PC-9 (cell line): Measurements from ENCODE around the gene ATP11C. TPM values are rescaled to one million over a fixed set of nuclear protein-coding genes. Genes with fewer than 3 reads are reported as not detected.

Experiments
- BruUV-seq: library from RNA; stranded (reverse); fragments of 400-500 nt; replicated peaks from 2 replicates; lab custom pipeline; 2021; lab: Mats Ljungman, UMichigan
- CTCF ChIA-PET: fragments of 300-600 bp; sonication (Branson Sonifier 250); formaldehyde crosslinking; loops from one replicate; lab custom pipeline; 2022; ENCODE audit warnings: antibody characterized with exemption; lab: Charles Lee
- POLR2A ChIA-PET: fragments of 300-600 bp; sonication (Branson Sonifier 250); formaldehyde crosslinking; loops from one replicate; lab custom pipeline; 2022; ENCODE audit warnings: antibody characterized with exemption; ENCODE audit not compliant: unreplicated experiment; lab: Charles Lee
- DNase-seq, 2 experiments: peaks; one replicate each; pipeline versions ENCODE4 v3.0.0 to v3.0.0-alpha.2; 2015 to 2022; ENCODE audit warnings: mixed read lengths in 1 of 2
- H2AFZ ChIP-seq: fragments of 200-600 bp; sonication (generic); 2 replicates; pipeline ENCODE4 v1.8.1; 2017; ENCODE audit warnings: antibody characterized with exemption
- H3F3A ChIP-seq: fragments of 200-600 bp; sonication (generic); 2 replicates; pipeline ENCODE4 v1.8.1; 2017; ENCODE audit warnings: antibody characterized with exemption, mild to moderate bottlenecking, low read depth; ENCODE audit not compliant: insufficient read depth
- H3K27ac ChIP-seq: fragments of 200-600 bp; sonication (generic); 2 replicates; pipeline ENCODE4 v1.6.1; 2016; ENCODE audit warnings: mixed run types
- H3K27me3 ChIP-seq: fragments of 200-600 bp; sonication (generic); 2 replicates; pipeline ENCODE4 v1.6.1; 2016; ENCODE audit warnings: low read depth, mixed run types; ENCODE audit not compliant: insufficient read depth
- H3K36me3 ChIP-seq: fragments of 200-600 bp; sonication (generic); 2 replicates; pipeline ENCODE4 v1.6.1; 2016; ENCODE audit warnings: low read depth, mixed run types
- H3K4me1 ChIP-seq: fragments of 200-600 bp; sonication (generic); replicated peaks from 2 replicates; pipeline ENCODE4 v1.6.1; 2016; ENCODE audit warnings: mixed run types; ENCODE audit not compliant: insufficient read depth
- H3K4me2 ChIP-seq: fragments of 200-600 bp; sonication (generic); 2 replicates; pipeline ENCODE4 v1.6.1; 2017; ENCODE audit warnings: mixed run types
- H3K4me3 ChIP-seq: fragments of 200-600 bp; sonication (generic); 2 replicates; pipeline ENCODE4 v1.6.1; 2016; ENCODE audit warnings: mixed run types
- H3K79me2 ChIP-seq: fragments of 200-600 bp; sonication (generic); 2 replicates; pipeline ENCODE4 v1.6.1; 2017; ENCODE audit warnings: low read depth, mixed run types
- H3K9me2 ChIP-seq: fragments of 200-600 bp; sonication (generic); 2 replicates; pipeline ENCODE4 v1.8.1; 2017; ENCODE audit warnings: mild to moderate bottlenecking; ENCODE audit not compliant: insufficient read depth
- H3K9me3 ChIP-seq: fragments of 200-600 bp; sonication (generic); 2 replicates; pipeline ENCODE4 v1.8.1; 2016; ENCODE audit warnings: low read depth; ENCODE audit not compliant: insufficient read depth
- H4K20me1 ChIP-seq: fragments of 200-600 bp; sonication (generic); 2 replicates; pipeline ENCODE4 v1.8.1; 2017; ENCODE audit not compliant: insufficient read depth
- CTCF ChIP-seq: fragments of 200-600 bp; sonication (generic); conservative IDR thresholded peaks from 2 replicates; pipeline ENCODE4 v1.6.1; 2017; ENCODE audit warnings: mixed run types, antibody characterized with exemption, mild to moderate bottlenecking, moderate library complexity
- EZH2 ChIP-seq: fragments of 200-600 bp; sonication (generic); IDR thresholded peaks from 2 replicates; pipeline ENCODE4 v1.8.0; 2017; ENCODE audit warnings: antibody characterized with exemption, low read depth
- intact Hi-C: fragments of 100-400 bp; cut with micrococcal nuclease; formaldehyde crosslinking; loops from one replicate; pipeline ENCODE4 v1.10.0; 2022; ENCODE audit not compliant: unreplicated experiment
- total RNA-seq: library from RNA; stranded (reverse); gene quantifications from 2 replicates; pipeline ENCODE4 v1.2.3, GENCODE V29; 2021

ATP11C gene
- total RNA-seq, 1 experiment from 2014 or later = 13.0 TPM

DNA sequence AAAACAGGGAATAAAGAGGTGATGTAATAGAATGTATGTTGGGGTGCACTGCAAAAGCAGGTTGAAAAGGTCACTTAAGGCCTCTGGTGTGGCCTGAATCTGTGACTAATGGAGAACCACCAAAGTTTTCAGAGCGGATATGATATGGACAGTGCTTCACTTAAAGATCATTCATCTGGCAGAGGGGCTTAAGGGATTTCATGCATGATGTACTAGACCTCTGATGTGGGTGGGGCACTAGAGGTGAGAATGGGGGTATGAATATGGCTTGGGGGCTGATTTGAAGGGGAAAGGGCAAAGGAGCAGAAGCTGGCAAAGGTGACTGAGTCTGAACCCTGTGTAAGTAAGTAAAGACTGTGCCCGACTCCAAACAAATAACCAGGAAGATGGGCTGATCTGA, 162.5 kb downstream of the ATP11C start:
- no peaks in the 10 kb centered on the region for H3K27me3 ChIP-seq
- BruUV-seq = no TSS peak
- H3K9me2 ChIP-seq = no peaks in the 10 kb centered on the region
- no peak overlapping the region for H3K4me2 ChIP-seq
- no peak for TF ChIP-seq EZH2
- no peak for TF ChIP-seq CTCF
- no peaks in the 10 kb centered on the region for H3F3A ChIP-seq
- CTCF ChIA-PET = no interaction called here
- no peak overlapping the region for H2AFZ ChIP-seq
- no peaks in the 10 kb centered on the region for H4K20me1 ChIP-seq
- H3K4me1 ChIP-seq = no peaks in the 10 kb centered on the region
- no peaks in the 10 kb centered on the region for H3K9me3 ChIP-seq
- no peak overlapping the region for H3K27ac ChIP-seq
- no peaks in the 10 kb centered on the region for H3K79me2 ChIP-seq
- H3K4me3 ChIP-seq = no peak overlapping the region
- DNase-seq = no peak
- POLR2A ChIA-PET = no interaction called here
- no peaks in the 10 kb centered on the region for H3K36me3 ChIP-seq
- intact Hi-C loops = no loop called here

GRCh38 chrX:139766545-139766983, 166.3 kb downstream of the ATP11C start:
- no peaks in the 10 kb centered on the region for H4K20me1 ChIP-seq
- no peaks in the 10 kb centered on the region for H3K4me1 ChIP-seq
- no peak overlapping the region for H3K4me3 ChIP-seq
- CTCF ChIA-PET = no interaction called here
- H3K9me3 ChIP-seq = no peaks in the 10 kb centered on the region
- H3K36me3 ChIP-seq = no peaks in the 10 kb centered on the region
- no peak for DNase-seq
- no TSS peak for BruUV-seq
- no peaks in the 10 kb centered on the region for H3K27me3 ChIP-seq
- H3K9me2 ChIP-seq = no peaks in the 10 kb centered on the region
- no peak overlapping the region for H3K27ac ChIP-seq
- no peaks in the 10 kb centered on the region for H3F3A ChIP-seq
- TF ChIP-seq EZH2 (no peak), CTCF (no peak)
- POLR2A ChIA-PET = no interaction called here
- intact Hi-C loops = no loop called here
- no peak overlapping the region for H2AFZ ChIP-seq
- H3K4me2 ChIP-seq = no peak overlapping the region
- no peaks in the 10 kb centered on the region for H3K79me2 ChIP-seq

DNA sequence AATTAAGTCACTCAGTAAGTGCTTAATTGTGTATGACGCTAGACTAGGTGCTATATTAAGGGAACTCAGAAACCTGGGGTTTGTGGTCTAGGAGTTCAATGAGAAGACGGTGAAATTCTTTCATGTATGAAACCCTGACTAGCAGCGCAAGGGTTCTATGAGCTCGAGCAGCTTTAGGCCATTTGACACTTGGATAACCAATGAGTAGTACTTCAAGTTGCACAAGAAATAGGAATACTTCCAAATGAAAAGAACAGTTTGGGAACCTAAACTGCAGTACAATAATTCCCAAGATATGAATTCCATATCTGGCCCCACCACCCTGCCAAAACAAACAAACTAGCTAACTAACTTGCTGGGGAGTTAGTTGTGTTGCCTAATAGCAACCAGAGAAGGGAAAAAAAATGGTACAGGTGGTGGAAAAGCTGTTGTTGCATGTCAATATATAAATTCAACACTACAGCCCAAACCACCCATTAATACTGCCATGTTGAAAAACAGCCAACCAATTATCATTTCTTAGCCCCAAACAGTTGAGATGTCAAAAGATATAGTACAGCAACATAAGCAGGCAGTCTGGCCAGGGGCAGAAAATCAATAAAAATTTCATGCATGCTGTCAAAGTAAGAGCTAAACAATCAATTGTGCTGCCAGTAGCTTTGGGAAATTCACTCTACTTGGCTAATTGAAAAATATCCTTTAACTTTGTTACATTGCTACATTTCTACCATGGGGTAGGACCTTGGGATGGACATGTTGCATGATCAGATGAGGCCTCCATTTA, 170.3 kb downstream of the ATP11C start:
- intact Hi-C loops = no loop called here
- H3K27ac ChIP-seq = no peak overlapping the region
- DNase-seq = no peak
- H3F3A ChIP-seq = no peaks in the 10 kb centered on the region
- H3K9me3 ChIP-seq = no peaks in the 10 kb centered on the region
- H3K4me1 ChIP-seq = no peaks in the 10 kb centered on the region
- no peak overlapping the region for H3K4me2 ChIP-seq
- H3K36me3 ChIP-seq = no peaks in the 10 kb centered on the region
- TF ChIP-seq EZH2 = no peak
- no peak overlapping the region for H3K4me3 ChIP-seq
- H3K79me2 ChIP-seq = no peaks in the 10 kb centered on the region
- H3K27me3 ChIP-seq = no peaks in the 10 kb centered on the region
- H4K20me1 ChIP-seq = no peaks in the 10 kb centered on the region
- no peak overlapping the region for H2AFZ ChIP-seq
- no TSS peak for BruUV-seq
- ChIA-PET CTCF (no interaction called here), POLR2A (no interaction called here)
- H3K9me2 ChIP-seq = no peaks in the 10 kb centered on the region
